Activated naive CD4-positive, alpha-beta T cell treated with anti-CD3 and anti-CD28 coated beads, Interleukin-2, amount 10 ng/mL, durations not matched to agents 7 days and 5 days (primary cell): Measurements from ENCODE around the gene WBP2.

ENCODE experiments used
- CTCF ChIA-PET: fragments of 350-600 bp; sonication (Branson Sonifier 250); formaldehyde crosslinking; loops from one replicate; lab custom pipeline; 2021; ENCODE audit warnings: antibody characterized with exemption; lab: Charles Lee
- DNase-seq: peaks from one replicate; pipeline ENCODE4 v3.0.0-alpha.2; 2020
- H3K27ac Mint-ChIP-seq: one replicate; pipeline ENCODE4 v1.8.0; 2021; ENCODE audit warnings: mild to moderate bottlenecking, moderate library complexity, mixed read lengths
- H3K27me3 Mint-ChIP-seq: one replicate; pipeline ENCODE4 v1.8.0; 2021; ENCODE audit warnings: mild to moderate bottlenecking, mixed read lengths
- H3K36me3 Mint-ChIP-seq: one replicate; pipeline ENCODE4 v1.8.0; 2021; ENCODE audit warnings: mixed read lengths
- H3K4me1 Mint-ChIP-seq: one replicate; pipeline ENCODE4 v1.8.0; 2021; ENCODE audit warnings: mixed read lengths
- H3K4me3 Mint-ChIP-seq: one replicate; pipeline ENCODE4 v1.8.0; 2021; ENCODE audit warnings: mild to moderate bottlenecking, moderate library complexity, mixed read lengths
- H3K9me3 Mint-ChIP-seq: one replicate; pipeline ENCODE4 v1.8.0; 2021; ENCODE audit warnings: mixed read lengths

The WBP2 gene

DNA sequence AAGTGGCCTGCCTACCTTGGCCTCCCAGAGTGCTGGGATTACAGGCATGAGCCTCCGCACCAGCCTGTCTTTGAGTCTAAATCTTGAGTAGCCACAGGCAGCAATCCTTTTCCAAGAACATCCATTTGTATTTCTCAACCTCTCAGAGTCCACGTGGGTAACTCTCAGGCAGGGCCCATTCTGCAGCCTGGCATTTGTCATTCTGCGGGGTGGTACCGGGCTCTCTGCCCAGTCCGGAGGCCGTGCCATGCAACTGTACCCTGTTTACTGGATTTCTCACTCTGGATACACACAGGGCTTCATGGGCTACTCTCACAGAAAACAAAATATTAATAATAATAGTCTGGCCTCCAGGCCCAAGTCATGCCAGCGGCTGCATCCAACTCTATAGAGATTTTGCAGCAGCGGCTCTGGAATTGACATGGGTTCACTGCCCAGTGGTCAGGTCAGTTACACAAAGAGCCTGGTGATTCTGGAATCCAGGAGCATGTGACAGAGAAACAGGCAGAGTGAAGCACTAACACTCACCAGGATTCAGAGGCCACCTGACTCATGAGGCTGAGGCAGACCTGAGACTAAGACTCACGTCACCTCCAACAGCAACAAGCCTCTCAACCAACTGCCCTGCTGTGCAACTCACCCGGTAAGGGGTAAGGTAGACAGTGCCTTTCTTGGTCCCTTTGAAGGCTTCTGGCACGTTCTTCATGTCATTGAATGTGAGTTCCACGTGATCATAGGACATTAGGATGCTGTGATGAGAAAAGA, 4.0 kb downstream of the WBP2 start:
- Mint-ChIP-seq H3K4me1 (peaks cover 29% of the 10 kb centered on the region), H3K9me3 (no peaks in the 10 kb centered on the region), H3K4me3 (no peak overlapping the region), H3K27me3 (no peaks in the 10 kb centered on the region), H3K27ac (no peak overlapping the region), H3K36me3 (peaks cover 40% of the 10 kb centered on the region)
- no peak for DNase-seq
- CTCF ChIA-PET = interaction anchor here (0.6 kb wide), 1 partner anchor 12 kb away, joined by 5 read pairs; no protein-coding TSS in a partner anchor

DNA sequence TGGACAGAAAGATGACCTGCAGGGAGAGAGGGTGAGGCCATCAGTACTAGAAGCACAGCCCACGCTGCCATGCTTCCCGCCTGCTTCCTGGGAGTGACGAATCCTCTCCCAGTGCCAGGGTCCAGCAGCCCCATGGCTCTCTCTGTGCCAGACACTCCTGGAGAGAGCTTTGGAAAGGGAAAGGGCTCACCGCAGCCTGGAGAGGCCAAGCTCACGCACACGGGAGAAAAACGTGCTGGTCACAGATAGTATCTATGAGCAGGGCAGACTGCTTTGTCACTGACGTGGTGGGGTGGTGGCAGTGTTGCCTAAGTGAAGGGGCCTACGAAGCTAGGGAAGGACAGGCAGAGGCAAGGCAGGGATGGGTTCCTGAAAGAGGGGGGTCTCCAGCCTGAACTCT, 5.4 kb downstream of the WBP2 start:
- peaks cover 49% of the 10 kb centered on the region for H3K36me3 Mint-ChIP-seq

GRCh38 chr17:75849279-75849646, 5.9 kb downstream of the WBP2 start:
- Mint-ChIP-seq H3K27me3 (no peaks in the 10 kb centered on the region), H3K9me3 (no peaks in the 10 kb centered on the region), H3K4me1 (peaks cover 35% of the 10 kb centered on the region), H3K4me3 (no peak overlapping the region), H3K27ac (no peak overlapping the region), H3K36me3 (peaks cover 49% of the 10 kb centered on the region)
- CTCF ChIA-PET = interaction anchor here (0.6 to 8.0 kb wide), 9 partner anchors 12 to 87 kb away, joined by 3 to 74 read pairs (median 9); partner anchors contain the start of gene GALK1
- no peak for DNase-seq

More for the DNA sequence above, 5.4 kb downstream of the WBP2 start:
- no peak overlapping the region for H3K4me3 Mint-ChIP-seq
- no peaks in the 10 kb centered on the region for H3K27me3 Mint-ChIP-seq
- DNase-seq = no peak
- peaks cover 39% of the 10 kb centered on the region for H3K4me1 Mint-ChIP-seq
- CTCF ChIA-PET = interaction anchor here (1.7 to 8.0 kb wide), 7 partner anchors 12 to 87 kb away, joined by 3 to 74 read pairs (median 10); partner anchors contain the start of gene GALK1
- H3K27ac Mint-ChIP-seq = no peak overlapping the region
- H3K9me3 Mint-ChIP-seq = no peaks in the 10 kb centered on the region

- Mint-ChIP-seq H3K9me3 (no peaks in the 10 kb centered on the region), H3K27ac (peak overlapping the region; percentile 45), H3K4me3 (no peak overlapping the region), H3K4me1 (peaks cover 34% of the 10 kb centered on the region), H3K27me3 (no peaks in the 10 kb centered on the region), H3K36me3 (peaks cover 51% of the 10 kb centered on the region)
- CTCF ChIA-PET = interaction anchor here (0.6 to 8.0 kb wide), 20 partner anchors 13 to 95 kb away, joined by 3 to 74 read pairs (median 4); partner anchors contain the start of genes GALK1 and TRIM65
- DNase-seq = peak; percentile 89
Measured at GRCh38 chr17:75848523-75849278, 6.4 kb downstream of the WBP2 start.

DNA sequence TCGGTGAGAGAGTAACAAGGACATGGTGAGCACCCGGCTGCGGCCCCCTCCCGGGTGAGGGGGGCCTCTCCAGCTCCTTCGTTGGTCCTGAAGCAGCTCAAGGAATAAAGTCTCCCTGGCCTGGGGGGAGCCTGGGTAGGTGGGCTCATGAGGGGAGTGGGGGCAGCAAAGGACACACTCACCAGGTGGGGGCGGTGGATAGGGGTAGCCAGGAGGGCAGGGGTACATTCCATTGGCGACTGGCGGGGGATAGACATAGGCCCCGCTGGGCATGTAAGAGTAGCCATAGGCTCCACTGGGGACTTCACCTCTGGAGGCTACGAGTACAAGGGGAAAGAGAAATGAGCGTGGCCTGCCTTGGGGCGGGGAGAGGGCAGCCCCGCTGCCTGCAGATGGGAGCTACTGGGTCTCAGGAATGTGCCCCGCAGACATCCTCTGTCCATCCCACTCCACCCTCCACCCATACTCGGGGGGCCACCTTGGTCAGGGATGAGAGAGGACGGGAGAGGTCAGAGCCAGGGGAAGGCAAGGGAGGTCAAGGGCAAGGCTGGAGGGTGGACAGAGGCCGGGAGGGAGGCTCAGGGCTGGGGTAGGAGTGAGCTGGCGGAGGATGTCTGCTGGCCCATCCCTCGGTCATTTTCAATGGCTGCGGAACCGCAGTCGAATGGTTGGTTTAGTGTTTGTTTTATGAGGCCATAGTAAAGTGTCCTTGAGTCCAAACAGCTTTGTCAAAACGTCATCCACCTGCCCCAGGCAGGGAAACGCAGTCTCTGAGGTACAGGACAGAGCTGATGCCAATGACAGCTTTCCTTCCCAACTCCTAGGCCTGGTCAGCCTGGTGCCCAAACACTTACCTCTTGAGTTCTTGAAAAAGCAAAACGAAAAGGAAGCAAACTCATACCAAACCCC, 7.3 kb downstream of the WBP2 start:
- no peaks in the 10 kb centered on the region for H3K27me3 Mint-ChIP-seq
- no peaks in the 10 kb centered on the region for H3K9me3 Mint-ChIP-seq
- peak overlapping the region; percentile 77 for H3K27ac Mint-ChIP-seq
- no peak overlapping the region for H3K4me3 Mint-ChIP-seq
- no peak for DNase-seq
- H3K36me3 Mint-ChIP-seq = peaks cover 56% of the 10 kb centered on the region
- peaks cover 31% of the 10 kb centered on the region for H3K4me1 Mint-ChIP-seq
- CTCF ChIA-PET = interaction anchor here (0.5 to 8.0 kb wide), 23 partner anchors 7 to 94 kb away, joined by 3 to 74 read pairs (median 4); partner anchors contain the start of genes GALK1, TRIM65 and WBP2

GRCh38 chr17:75846692-75847613, 8.2 kb downstream of the WBP2 start:
- Mint-ChIP-seq H3K27ac (no peak overlapping the region), H3K4me3 (no peak overlapping the region), H3K36me3 (peaks cover 55% of the 10 kb centered on the region), H3K4me1 (peaks cover 32% of the 10 kb centered on the region), H3K9me3 (no peaks in the 10 kb centered on the region), H3K27me3 (no peaks in the 10 kb centered on the region)
- no peak for DNase-seq
- CTCF ChIA-PET = interaction anchor here (1.0 to 8.0 kb wide), 15 partner anchors 8 to 94 kb away, joined by 3 to 74 read pairs (median 6); partner anchors contain the start of genes GALK1, TRIM65 and WBP2

GRCh38 chr17:75845933-75846691, 9.0 kb downstream of the WBP2 start:
- Mint-ChIP-seq H3K4me3 (no peak overlapping the region), H3K36me3 (peaks cover 52% of the 10 kb centered on the region), H3K9me3 (no peaks in the 10 kb centered on the region), H3K27ac (peak overlapping the region; percentile 83), H3K27me3 (no peaks in the 10 kb centered on the region), H3K4me1 (peaks cover 29% of the 10 kb centered on the region)
- DNase-seq = no peak
- CTCF ChIA-PET = interaction anchor here (0.9 to 8.0 kb wide), 8 partner anchors 9 to 93 kb away, joined by 3 to 74 read pairs (median 6); partner anchors contain the start of genes GALK1 and WBP2

- peak overlapping the region; percentile 52 for H3K4me3 Mint-ChIP-seq
- H3K4me1 Mint-ChIP-seq = peaks cover 31% of the 10 kb centered on the region
- peak; percentile 76 for DNase-seq
- peak overlapping the region; percentile 97 for H3K27ac Mint-ChIP-seq
- CTCF ChIA-PET = interaction anchor here (1.1 to 8.0 kb wide), 9 partner anchors 10 to 92 kb away, joined by 3 to 74 read pairs (median 6); partner anchors contain the start of genes GALK1 and WBP2
- H3K27me3 Mint-ChIP-seq = no peaks in the 10 kb centered on the region
- peaks cover 47% of the 10 kb centered on the region for H3K36me3 Mint-ChIP-seq
- H3K9me3 Mint-ChIP-seq = no peaks in the 10 kb centered on the region
Measured at GRCh38 chr17:75845058-75845711, 9.9 kb downstream of the WBP2 start.

GRCh38 chr17:75844530-75845057, 10.5 kb downstream of the WBP2 start:
- Mint-ChIP-seq H3K36me3 (peaks cover 45% of the 10 kb centered on the region), H3K27ac (peak overlapping the region; percentile 97), H3K9me3 (no peaks in the 10 kb centered on the region), H3K4me1 (peaks cover 31% of the 10 kb centered on the region), H3K4me3 (peak overlapping the region; percentile 96), H3K27me3 (no peaks in the 10 kb centered on the region)
- CTCF ChIA-PET = interaction anchor here (1.1 to 8.0 kb wide), 9 partner anchors 10 to 91 kb away, joined by 3 to 74 read pairs (median 6); partner anchors contain the start of genes GALK1 and WBP2
- peak; percentile 57 for DNase-seq

- Mint-ChIP-seq H3K4me3 (peak within 1 kb of the TSS; percentile 96), H3K27ac (peak within 1 kb of the TSS; percentile 97), H3K9me3 (no peaks in the 10 kb centered on the region), H3K36me3 (peaks cover 49% of the 10 kb centered on the region), H3K27me3 (no peaks in the 10 kb centered on the region), H3K4me1 (peaks cover 31% of the 10 kb centered on the region)
- CTCF ChIA-PET = interaction anchor here (0.9 to 8.0 kb wide), 10 partner anchors 10 to 91 kb away, joined by 3 to 74 read pairs (median 4); partner anchors contain the start of gene WBP2
- DNase-seq = peak; percentile 81
Measured at GRCh38 chr17:75843577-75844529, 11.3 kb downstream of the WBP2 start, which contains the start of gene UNC13D. Gene UNC13D, minus strand, starts transcription at chr17:75844404. Its CDS starts 67 bp downstream, at chr17:75844337.
